CD4-positive, alpha-beta T cell treated with Interleukin-10 for 1 hour (primary cell): ENCODE measurements around the gene SOD1.
"Not testable (repeated sequence)": the region's sequence is repeated elsewhere in the genome, so short reads cannot be mapped to it uniquely, and the experiment has no call there.

Source experiments
- DNase-seq: peaks from one replicate; pipeline ENCODE4 v3.0.0-alpha.2; 2020

Gene SOD1

GRCh38 chr21:31656199-31657095 lies 3.0 kb upstream of the SOD1 start:
- DNase-seq, result no peak

- no peak for DNase-seq
Measured at GRCh38 chr21:31658053-31658452, 1.4 kb upstream of the SOD1 start.

DNA sequence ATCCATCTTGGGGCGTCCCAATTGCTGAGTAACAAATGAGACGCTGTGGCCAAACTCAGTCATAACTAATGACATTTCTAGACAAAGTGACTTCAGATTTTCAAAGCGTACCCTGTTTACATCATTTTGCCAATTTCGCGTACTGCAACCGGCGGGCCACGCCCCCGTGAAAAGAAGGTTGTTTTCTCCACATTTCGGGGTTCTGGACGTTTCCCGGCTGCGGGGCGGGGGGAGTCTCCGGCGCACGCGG lies 282 bp upstream of the SOD1 start:
- no peak for DNase-seq

DNA sequence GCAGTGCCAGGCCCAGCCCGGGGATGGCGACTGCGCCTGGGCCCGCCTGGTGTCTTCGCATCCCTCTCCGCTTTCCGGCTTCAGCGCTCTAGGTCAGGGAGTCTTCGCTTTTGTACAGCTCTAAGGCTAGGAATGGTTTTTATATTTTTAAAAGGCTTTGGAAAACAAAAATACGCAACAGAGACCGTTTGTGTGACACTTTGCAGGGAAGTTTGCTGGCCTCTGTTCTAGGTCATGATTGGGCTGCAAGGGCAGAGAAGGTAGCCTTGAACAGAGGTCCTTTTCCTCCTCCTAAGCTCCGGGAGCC lies 719 bp downstream of the SOD1 start:
- no peak for DNase-seq

DNA sequence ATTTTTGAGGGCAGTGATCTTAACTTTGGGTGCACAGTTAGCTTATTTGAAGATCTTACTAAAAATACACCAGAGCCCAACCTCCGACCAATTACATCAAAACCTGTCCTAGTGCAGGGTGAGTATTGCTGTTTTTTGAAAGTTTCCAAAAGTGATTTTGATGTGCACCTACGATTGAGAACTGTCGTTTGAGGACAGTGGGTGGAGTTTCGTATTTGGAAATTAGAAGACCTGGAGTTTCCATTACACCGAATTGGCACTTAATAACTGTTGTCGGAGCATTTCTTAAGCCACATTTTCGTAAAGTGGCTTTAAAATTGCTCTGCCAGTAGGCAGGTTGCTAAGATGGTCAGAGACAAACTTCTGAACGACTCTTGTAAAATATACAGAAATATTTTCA lies 1.1 kb downstream of the SOD1 start:
- no peak for DNase-seq

DNA sequence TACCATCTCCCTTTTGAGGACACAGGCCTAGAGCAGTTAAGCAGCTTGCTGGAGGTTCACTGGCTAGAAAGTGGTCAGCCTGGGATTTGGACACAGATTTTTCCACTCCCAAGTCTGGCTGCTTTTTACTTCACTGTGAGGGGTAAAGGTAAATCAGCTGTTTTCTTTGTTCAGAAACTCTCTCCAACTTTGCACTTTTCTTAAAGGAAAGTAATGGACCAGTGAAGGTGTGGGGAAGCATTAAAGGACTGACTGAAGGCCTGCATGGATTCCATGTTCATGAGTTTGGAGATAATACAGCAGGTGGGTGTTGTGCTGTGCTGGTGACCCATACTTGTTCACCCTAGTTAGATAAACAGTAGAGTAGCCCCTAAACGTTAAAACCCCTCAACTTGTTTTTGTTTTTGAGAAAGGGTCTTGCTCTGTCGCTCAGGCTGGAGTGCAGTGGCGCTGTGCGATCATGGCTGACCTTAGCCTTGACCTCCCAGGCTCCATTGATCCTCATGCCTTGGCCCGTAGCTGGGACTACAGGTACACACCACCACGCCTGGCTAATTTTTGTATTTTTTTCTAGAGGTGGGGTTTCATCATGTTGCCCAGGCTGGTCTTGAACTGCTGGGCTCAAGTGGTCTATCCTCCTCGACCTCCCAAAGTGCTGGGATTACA lies 4.2 kb downstream of the SOD1 start:
- DNase-seq, result no peak

DNA sequence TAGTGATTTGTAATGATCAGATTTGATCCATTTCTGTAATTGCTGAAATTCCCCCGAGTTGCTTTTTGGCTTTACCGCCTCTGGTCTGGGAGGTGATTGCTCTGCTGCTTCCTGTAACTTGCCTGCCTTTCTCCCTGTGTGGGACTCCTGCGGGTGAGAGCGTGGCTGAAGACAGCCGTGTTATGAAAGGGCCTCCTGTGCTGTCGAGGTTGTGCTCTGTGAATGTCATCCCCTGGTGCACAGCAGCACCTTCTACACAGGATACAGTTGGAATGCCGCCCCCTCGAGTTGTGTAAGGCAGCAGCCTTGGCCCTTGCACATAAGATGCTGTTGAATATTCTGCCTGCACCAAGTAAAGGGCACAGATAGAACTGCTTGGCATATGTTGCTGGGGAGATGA lies 5.9 kb downstream of the SOD1 start:
- peak; percentile 28 for DNase-seq

DNA sequence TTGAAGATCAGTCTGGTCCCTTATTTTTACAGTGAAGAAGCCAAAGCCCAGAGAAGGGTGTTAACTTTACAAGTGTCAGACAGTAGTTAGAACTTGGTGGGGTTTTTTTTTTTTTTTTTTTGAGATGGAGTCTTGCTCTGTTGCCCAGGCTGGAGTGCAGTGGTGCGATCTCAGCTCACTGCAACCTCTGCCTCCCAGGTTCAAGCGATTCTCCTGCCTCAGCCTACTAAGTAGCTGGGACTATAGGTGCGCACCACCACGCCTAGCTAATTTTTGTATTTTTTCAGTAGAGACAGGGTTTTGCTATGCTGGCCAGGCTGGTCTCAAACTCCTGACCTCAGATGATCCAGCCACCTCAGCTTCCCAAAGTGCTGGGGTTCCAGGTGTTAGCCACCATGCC lies 6.4 kb downstream of the SOD1 start:
- not testable (repeated sequence) for DNase-seq

GRCh38 chr21:31666445-31667010 lies 7.0 kb downstream of the SOD1 start:
- no peak for DNase-seq

- DNase-seq, result no peak
Measured at GRCh38 chr21:31667132-31667531, 7.6 kb downstream of the SOD1 start.

- DNase-seq, result no peak
Measured at GRCh38 chr21:31667639-31668038, 8.1 kb downstream of the SOD1 start.

DNA sequence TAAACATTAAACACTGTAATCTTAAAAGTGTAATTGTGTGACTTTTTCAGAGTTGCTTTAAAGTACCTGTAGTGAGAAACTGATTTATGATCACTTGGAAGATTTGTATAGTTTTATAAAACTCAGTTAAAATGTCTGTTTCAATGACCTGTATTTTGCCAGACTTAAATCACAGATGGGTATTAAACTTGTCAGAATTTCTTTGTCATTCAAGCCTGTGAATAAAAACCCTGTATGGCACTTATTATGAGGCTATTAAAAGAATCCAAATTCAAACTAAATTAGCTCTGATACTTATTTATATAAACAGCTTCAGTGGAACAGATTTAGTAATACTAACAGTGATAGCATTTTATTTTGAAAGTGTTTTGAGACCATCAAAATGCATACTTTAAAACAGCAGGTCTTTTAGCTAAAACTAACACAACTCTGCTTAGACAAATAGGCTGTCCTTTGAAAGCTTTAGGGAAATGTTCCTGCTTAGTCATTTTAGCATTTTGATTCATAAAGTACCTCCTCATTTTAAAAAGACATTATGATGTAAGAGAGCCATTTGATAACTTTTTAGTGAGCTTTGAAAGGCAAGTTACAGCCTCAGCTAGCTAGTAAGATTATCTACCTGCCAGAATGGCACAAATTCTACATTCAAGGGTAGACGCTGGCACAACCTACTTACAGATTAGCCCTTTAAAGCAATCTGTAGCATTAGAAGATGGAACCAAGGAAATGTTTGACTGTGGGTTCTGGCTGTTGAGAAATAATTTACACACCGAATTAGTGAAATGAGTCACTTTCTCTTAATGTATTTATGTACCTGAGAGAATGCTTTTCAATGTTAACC lies 9.4 kb downstream of the SOD1 start:
- DNase-seq, result no peak

GRCh38 chr21:31670070-31670469 lies 10.6 kb downstream of the SOD1 start:
- no peak for DNase-seq

DNA sequence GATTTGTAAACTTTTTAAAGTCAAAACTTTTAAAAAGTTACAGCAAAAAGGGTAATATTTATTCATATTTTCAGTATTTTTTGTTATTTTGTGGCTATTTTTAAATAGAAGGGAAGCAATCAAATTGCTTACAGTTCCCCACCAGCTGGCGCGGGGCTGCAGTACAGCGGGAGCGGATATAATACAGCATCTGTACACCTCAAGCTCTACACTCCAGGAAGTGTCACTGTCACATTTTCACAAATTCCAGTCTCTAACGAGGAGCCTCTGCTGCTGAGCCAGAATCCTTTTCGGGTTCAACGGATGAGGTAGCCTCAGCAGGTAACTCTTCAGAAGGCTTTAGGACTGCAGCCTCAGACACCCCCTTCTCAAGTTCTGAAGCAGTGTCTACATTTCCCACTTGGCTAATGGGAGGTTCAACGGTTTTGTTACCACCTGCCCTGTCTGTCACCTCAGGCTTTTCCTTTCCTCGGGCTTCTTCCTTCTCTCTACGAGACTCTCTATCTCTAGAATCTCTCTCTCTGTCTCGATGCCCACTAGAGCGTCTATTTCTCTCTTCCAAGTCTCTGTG lies 11.7 kb downstream of the SOD1 start:
- no peak for DNase-seq

- DNase-seq, result no peak
Measured at GRCh38 chr21:31671931-31672330, 12.4 kb downstream of the SOD1 start.

- DNase-seq, result no peak
Measured at GRCh38 chr21:31673321-31673912, 13.9 kb downstream of the SOD1 start.

DNA sequence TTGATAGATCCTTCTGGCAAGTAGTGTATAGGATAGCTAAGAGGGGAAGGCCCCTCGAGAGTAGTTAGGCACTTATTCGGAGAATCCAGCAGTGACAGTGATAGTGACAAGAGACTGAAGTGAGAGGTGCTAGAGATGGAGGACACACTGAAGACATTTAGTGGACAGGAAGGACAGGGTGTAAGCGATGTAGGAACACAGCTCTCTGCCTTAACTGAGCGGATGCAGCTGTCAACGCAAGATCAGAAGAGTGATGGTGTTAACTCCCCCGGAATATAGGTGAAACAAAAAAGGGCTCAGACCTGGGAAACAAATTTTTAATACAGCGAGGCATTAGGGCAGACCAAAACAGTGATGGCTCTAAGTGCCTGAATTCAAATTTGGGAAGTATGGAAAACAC lies 15.8 kb downstream of the SOD1 start:
- no peak for DNase-seq

- DNase-seq, result no peak
Measured at GRCh38 chr21:31675960-31676359, 16.5 kb downstream of the SOD1 start.

DNA sequence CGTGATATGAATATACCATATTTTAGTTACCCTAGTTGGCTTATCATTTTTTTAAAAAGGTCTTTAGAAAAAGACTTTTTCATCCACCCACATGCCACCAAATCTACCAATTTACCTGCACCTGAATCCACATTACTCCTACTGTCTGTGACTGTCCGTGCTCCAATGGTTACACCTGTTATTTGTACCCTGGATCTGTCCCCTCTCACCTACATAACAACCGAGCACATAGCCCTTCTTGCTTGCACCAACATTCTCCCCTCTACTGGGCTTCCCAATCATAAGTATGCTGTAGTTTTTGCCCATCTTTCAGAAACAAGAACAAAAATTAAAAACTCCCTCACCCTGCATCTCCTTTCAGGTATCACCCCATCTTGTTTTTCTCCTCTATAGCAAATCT lies 17.6 kb downstream of the SOD1 start:
- DNase-seq, result no peak

DNA sequence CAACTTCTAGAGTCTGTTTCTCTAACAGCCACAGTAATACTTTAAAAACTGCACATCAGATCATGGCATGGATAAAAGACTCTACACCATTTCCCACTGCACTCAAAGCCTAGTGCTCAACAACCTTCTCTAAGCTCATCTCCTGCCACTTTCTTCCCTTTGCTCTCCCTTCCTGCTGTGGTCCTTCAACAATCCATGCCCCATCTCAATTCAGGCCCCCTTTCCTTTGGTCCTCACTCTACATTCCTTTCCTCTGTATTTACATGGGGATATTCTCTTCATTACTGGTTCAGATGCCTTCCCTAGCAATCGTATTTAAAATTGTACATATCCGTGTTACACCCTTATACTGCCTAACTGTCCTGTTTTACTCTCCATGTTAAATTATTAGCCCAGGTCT lies 19.0 kb downstream of the SOD1 start:
- no peak for DNase-seq

DNA sequence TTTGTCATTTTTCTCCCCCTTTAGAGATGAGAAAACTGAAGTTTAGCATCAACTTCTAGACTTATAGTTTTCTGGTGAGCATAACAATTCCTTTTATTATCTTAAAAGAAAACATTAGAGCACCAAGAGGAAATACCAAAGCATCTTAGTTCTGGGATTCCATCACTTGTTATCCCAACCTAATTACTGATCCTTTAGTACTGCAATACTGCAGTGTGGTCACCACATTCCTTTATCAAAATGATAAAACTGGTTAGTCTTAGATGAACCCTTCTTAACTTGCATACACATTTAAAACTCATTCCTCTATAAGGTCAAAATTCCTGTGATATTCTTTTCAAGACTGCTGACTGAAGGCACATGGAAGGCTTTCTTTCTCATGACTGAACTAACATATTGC lies 23.1 kb downstream of the SOD1 start:
- no peak for DNase-seq

DNA sequence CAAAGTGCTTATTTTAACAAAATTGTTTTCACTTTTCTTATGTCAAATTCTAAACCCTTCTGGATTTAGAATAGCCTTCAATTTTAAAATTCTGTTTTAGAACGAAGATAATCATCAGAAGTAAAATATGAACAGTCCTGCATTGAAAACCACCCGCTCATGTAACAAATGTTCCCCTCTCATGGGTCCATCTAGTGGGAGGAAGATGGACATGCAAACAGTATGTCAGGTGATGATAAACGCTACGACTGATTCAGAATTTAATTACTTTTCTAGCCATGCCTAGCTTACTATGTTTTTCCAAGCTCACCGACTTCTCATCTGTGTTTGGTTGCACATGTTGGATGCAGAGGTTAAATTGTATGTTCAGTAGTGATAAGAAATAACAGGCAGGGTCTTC lies 23.5 kb downstream of the SOD1 start:
- DNase-seq, result no peak

GRCh38 chr21:31684918-31685317 lies 25.4 kb downstream of the SOD1 start:
- DNase-seq, result no peak
